ENCODE results near the gene PLXNA4. TPM values are rescaled to one million over a fixed set of nuclear protein-coding genes. Genes with fewer than 3 reads are reported as not detected.

Gene PLXNA4
- total RNA-seq, 1 donor from 2014 or later, result 5.2 TPM

DNA sequence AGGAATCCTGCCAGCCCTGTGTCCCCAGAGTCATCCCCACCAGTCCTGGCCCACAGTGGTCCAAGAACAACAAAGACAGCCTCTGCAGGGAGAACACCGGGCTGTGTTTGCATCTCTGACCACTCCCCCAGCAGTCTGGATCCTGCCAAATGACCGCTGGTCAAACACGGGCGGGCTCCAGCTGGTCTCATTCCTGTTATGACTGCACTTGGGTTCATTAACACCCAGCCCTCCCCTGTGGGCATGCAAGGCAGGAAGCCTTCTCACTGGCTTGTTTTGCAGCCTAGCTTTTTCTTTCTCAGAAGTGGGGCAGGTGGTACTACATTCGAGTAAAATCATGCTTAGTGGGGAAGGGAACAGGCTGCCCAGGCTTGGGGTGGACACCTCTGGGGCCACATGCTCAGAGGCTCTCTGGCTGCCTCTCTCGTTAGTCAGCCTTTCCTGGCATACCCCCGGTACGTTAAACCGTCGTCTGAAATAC is 190.0 kb downstream of the PLXNA4 start:
- TF ChIP-seq, protein P1, sequence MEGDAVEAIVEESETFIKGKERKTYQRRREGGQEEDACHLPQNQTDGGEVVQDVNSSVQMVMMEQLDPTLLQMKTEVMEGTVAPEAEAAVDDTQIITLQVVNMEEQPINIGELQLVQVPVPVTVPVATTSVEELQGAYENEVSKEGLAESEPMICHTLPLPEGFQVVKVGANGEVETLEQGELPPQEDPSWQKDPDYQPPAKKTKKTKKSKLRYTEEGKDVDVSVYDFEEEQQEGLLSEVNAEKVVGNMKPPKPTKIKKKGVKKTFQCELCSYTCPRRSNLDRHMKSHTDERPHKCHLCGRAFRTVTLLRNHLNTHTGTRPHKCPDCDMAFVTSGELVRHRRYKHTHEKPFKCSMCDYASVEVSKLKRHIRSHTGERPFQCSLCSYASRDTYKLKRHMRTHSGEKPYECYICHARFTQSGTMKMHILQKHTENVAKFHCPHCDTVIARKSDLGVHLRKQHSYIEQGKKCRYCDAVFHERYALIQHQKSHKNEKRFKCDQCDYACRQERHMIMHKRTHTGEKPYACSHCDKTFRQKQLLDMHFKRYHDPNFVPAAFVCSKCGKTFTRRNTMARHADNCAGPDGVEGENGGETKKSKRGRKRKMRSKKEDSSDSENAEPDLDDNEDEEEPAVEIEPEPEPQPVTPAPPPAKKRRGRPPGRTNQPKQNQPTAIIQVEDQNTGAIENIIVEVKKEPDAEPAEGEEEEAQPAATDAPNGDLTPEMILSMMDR (IDR thresholded peaks at IDR 0.05; ENCODE audit: unreplicated experiment), result no peak
- H3K9me3 Mint-ChIP-seq, result peaks cover 3% of the 10 kb centered on the region
- no peaks in the 10 kb centered on the region for H3K36me3 Mint-ChIP-seq
- no peak overlapping the region for H3K27ac Mint-ChIP-seq
- peaks cover 9% of the 10 kb centered on the region for H3K4me1 Mint-ChIP-seq
- no peak for DNase-seq (ENCODE audit: low spot score in 2 of 2, unreplicated experiment in 2 of 2)
- H3K4me3 Mint-ChIP-seq, result no peak overlapping the region
- peaks cover 83% of the 10 kb centered on the region for H3K27me3 Mint-ChIP-seq (ENCODE audit: low read depth)

- H3K27ac Mint-ChIP-seq, result no peak overlapping the region
- TF ChIP-seq, protein P1 (IDR thresholded peaks at IDR 0.05; ENCODE audit: unreplicated experiment), result no peak
- no peak overlapping the region for H3K4me3 Mint-ChIP-seq
- no peaks in the 10 kb centered on the region for H3K36me3 Mint-ChIP-seq
- peaks cover 90% of the 10 kb centered on the region for H3K27me3 Mint-ChIP-seq (ENCODE audit: low read depth)
- no peaks in the 10 kb centered on the region for H3K9me3 Mint-ChIP-seq
- DNase-seq (ENCODE audit: low spot score in 2 of 2, unreplicated experiment in 2 of 2), result no peak
- H3K4me1 Mint-ChIP-seq, result peaks cover 15% of the 10 kb centered on the region
These were observed 192.3 kb downstream of the PLXNA4 start for GRCh38 chr7:132383962-132384361.

- no peak for DNase-seq (ENCODE audit: low spot score in 2 of 2, unreplicated experiment in 2 of 2)
- H3K9me3 Mint-ChIP-seq, result no peaks in the 10 kb centered on the region
- no peak overlapping the region for H3K27ac Mint-ChIP-seq
- TF ChIP-seq, protein P1 (IDR thresholded peaks at IDR 0.05; ENCODE audit: unreplicated experiment), result no peak
- no peaks in the 10 kb centered on the region for H3K36me3 Mint-ChIP-seq
- peaks cover 18% of the 10 kb centered on the region for H3K4me1 Mint-ChIP-seq
- peaks cover 70% of the 10 kb centered on the region for H3K27me3 Mint-ChIP-seq (ENCODE audit: low read depth)
- no peak overlapping the region for H3K4me3 Mint-ChIP-seq
These were observed 194.4 kb downstream of the PLXNA4 start for GRCh38 chr7:132381742-132382472.

GRCh38 chr7:132380059-132380458 is 196.2 kb downstream of the PLXNA4 start:
- TF ChIP-seq, protein P1 (IDR thresholded peaks at IDR 0.05; ENCODE audit: unreplicated experiment), result no peak
- no peak for DNase-seq (ENCODE audit: low spot score in 2 of 2, unreplicated experiment in 2 of 2)
- no peaks in the 10 kb centered on the region for H3K9me3 Mint-ChIP-seq
- H3K4me3 Mint-ChIP-seq, result no peak overlapping the region
- H3K27me3 Mint-ChIP-seq (ENCODE audit: low read depth), result peaks cover 65% of the 10 kb centered on the region
- no peak overlapping the region for H3K27ac Mint-ChIP-seq
- H3K4me1 Mint-ChIP-seq, result peaks cover 22% of the 10 kb centered on the region
- H3K36me3 Mint-ChIP-seq, result no peaks in the 10 kb centered on the region

GRCh38 chr7:132379292-132379691 is 197.0 kb downstream of the PLXNA4 start:
- Mint-ChIP-seq H3K4me3 (no peak overlapping the region), H3K27me3 (ENCODE audit: low read depth) (peaks cover 58% of the 10 kb centered on the region), H3K9me3 (no peaks in the 10 kb centered on the region), H3K4me1 (peaks cover 22% of the 10 kb centered on the region), H3K27ac (no peak overlapping the region), H3K36me3 (no peaks in the 10 kb centered on the region)
- DNase-seq (ENCODE audit: low spot score in 2 of 2, unreplicated experiment in 2 of 2), result no peak
- TF ChIP-seq, protein P1 (IDR thresholded peaks at IDR 0.05; ENCODE audit: unreplicated experiment), result no peak
